ENCODE data around the gene MEF2A.

Gene MEF2A

GRCh38 chr15:99613481-99613880, 47.7 kb downstream of the MEF2A start:
- DNase-seq, result no peak

GRCh38 chr15:99613887-99614647, 48.3 kb downstream of the MEF2A start:
- peak; percentile 63 for DNase-seq

GRCh38 chr15:99614749-99615288, 49.0 kb downstream of the MEF2A start:
- peak; percentile 81 for DNase-seq

- DNase-seq, result no peak
These were observed 49.7 kb downstream of the MEF2A start for GRCh38 chr15:99615460-99615859.

- no peak for DNase-seq
These were observed 50.3 kb downstream of the MEF2A start for GRCh38 chr15:99616129-99616528.

GRCh38 chr15:99616773-99617342, 51.1 kb downstream of the MEF2A start:
- peak; percentile 36 for DNase-seq

GRCh38 chr15:99618941-99619411, 53.2 kb downstream of the MEF2A start:
- no peak for DNase-seq

- no peak for DNase-seq
These were observed 53.9 kb downstream of the MEF2A start for GRCh38 chr15:99619712-99620111.

GRCh38 chr15:99620178-99620577, 54.4 kb downstream of the MEF2A start:
- DNase-seq, result no peak

GRCh38 chr15:99621767-99622166, 56.0 kb downstream of the MEF2A start:
- DNase-seq, result no peak

- DNase-seq, result no peak
These were observed 62.7 kb downstream of the MEF2A start for GRCh38 chr15:99628374-99629001.

GRCh38 chr15:99630607-99631131, 64.9 kb downstream of the MEF2A start:
- DNase-seq, result no peak

GRCh38 chr15:99631255-99631654, 65.5 kb downstream of the MEF2A start:
- peak; percentile 26 for DNase-seq

- no peak for DNase-seq
These were observed 66.7 kb downstream of the MEF2A start for GRCh38 chr15:99632521-99632920.

GRCh38 chr15:99633655-99634054, 67.9 kb downstream of the MEF2A start:
- no peak for DNase-seq

GRCh38 chr15:99634576-99634975, 68.8 kb downstream of the MEF2A start:
- no peak for DNase-seq

GRCh38 chr15:99635145-99635544, 69.4 kb downstream of the MEF2A start:
- DNase-seq, result no peak

- DNase-seq, result no peak
These were observed 70.0 kb downstream of the MEF2A start for GRCh38 chr15:99635794-99636193.

- no peak for DNase-seq
These were observed 79.2 kb downstream of the MEF2A start for GRCh38 chr15:99644913-99645542.

GRCh38 chr15:99645543-99645935, 79.8 kb downstream of the MEF2A start:
- DNase-seq, result no peak

GRCh38 chr15:99645951-99646350, 80.2 kb downstream of the MEF2A start:
- no peak for DNase-seq

GRCh38 chr15:99651023-99651807, 85.4 kb downstream of the MEF2A start:
- DNase-seq, result no peak
